Keratinocyte (primary cell): ENCODE data around the gene IRF8. TPM values are rescaled to one million over a fixed set of nuclear protein-coding genes. Genes with fewer than 3 reads are reported as not detected.

Experiments used
- DNase-seq: peaks from one replicate; pipeline ENCODE4 v3.0.0-alpha.2; 2011; ENCODE audit warnings: low read depth, missing footprints, low spot score
- FAIRE-seq: peaks from 2 replicates; lab custom pipeline; 2011; peaks lifted over from hg19 to GRCh38; lab: Jason Lieb, UNC
- H2AFZ ChIP-seq: 2 replicates; pipeline ENCODE4 v1.6.0; 2012; ENCODE audit warnings: low read length, control low read depth, inconsistent platforms; ENCODE audit not compliant: control insufficient read depth
- H3K27ac ChIP-seq: 2 replicates; pipeline ENCODE4 v1.5.1; 2011; ENCODE audit warnings: low read length; ENCODE audit not compliant: control insufficient read depth, insufficient read depth
- H3K27me3 ChIP-seq: 3 replicates; pipeline ENCODE4 v1.6.0; 2011; ENCODE audit warnings: low read length; ENCODE audit not compliant: control insufficient read depth, insufficient read depth; ENCODE audit errors: extremely low read depth
- H3K36me3 ChIP-seq, 2 experiments: 2 replicates in 1 of 2; 3 replicates in 1 of 2; pipeline ENCODE4 v1.5.1; 2011; ENCODE audit warnings: low read length in 2 of 2, mild to moderate bottlenecking in 1 of 2; ENCODE audit not compliant: control insufficient read depth in 2 of 2, insufficient read depth in 2 of 2; ENCODE audit errors: extremely low read depth in 1 of 2
- H3K4me1 ChIP-seq: 3 replicates; pipeline ENCODE4 v1.5.1; 2011; ENCODE audit warnings: low read length; ENCODE audit not compliant: control insufficient read depth, insufficient read depth; ENCODE audit errors: extremely low read depth
- H3K4me2 ChIP-seq: 3 replicates; pipeline ENCODE4 v1.6.0; 2011; ENCODE audit warnings: low read depth, low read length; ENCODE audit not compliant: control insufficient read depth, insufficient read depth; ENCODE audit errors: extremely low read depth
- H3K4me3 ChIP-seq, 3 experiments: fragments of 200-600 bp in 1 of 3; sonication (generic) in 1 of 3; 2 replicates in 2 of 3; 3 replicates in 1 of 3; pipeline ENCODE4 v1.5.1; 2011 to 2016; ENCODE audit warnings: low read length in 3 of 3, mild to moderate bottlenecking in 3 of 3, control low read depth in 2 of 3, inconsistent platforms in 1 of 3, low read depth in 1 of 3, mixed read lengths in 1 of 3, mixed run types in 1 of 3, moderate library complexity in 1 of 3; ENCODE audit not compliant: control insufficient read depth in 2 of 3, insufficient read depth in 2 of 3; ENCODE audit errors: extremely low read depth in 1 of 3
- H3K79me2 ChIP-seq: 2 replicates; pipeline ENCODE4 v1.6.0; 2012; ENCODE audit warnings: low read length; ENCODE audit not compliant: control insufficient read depth, insufficient read depth
- H3K9ac ChIP-seq: 3 replicates; pipeline ENCODE4 v1.6.0; 2011; ENCODE audit warnings: low read length; ENCODE audit not compliant: control insufficient read depth, insufficient read depth; ENCODE audit errors: extremely low read depth
- H3K9me1 ChIP-seq: 3 replicates; pipeline ENCODE4 v1.6.0; 2011; ENCODE audit warnings: low read length; ENCODE audit not compliant: control insufficient read depth, insufficient read depth; ENCODE audit errors: extremely low read depth
- H3K9me3 ChIP-seq: 2 replicates; pipeline ENCODE4 v1.5.1; 2012; ENCODE audit warnings: low read depth, low read length; ENCODE audit not compliant: control insufficient read depth
- H4K20me1 ChIP-seq: 3 replicates; pipeline ENCODE4 v1.6.0; 2011; ENCODE audit warnings: low read length; ENCODE audit not compliant: control insufficient read depth, insufficient read depth; ENCODE audit errors: extremely low read depth
- EZH2 ChIP-seq: IDR thresholded peaks from one replicate; pipeline ENCODE4 v1.6.1; 2012; ENCODE audit warnings: inconsistent platforms, mild to moderate bottlenecking, low read length, moderate library complexity
- dilution Hi-C: fragments of 300-500 bp; cut with MboI; formaldehyde crosslinking; loops from one replicate; pipeline ENCODE4 v1.7.0; 2020; ENCODE audit warnings: low sequenced_read_pairs; ENCODE audit not compliant: extremely low pct_ligation_motif_present
- polyA plus RNA-seq, 5 experiments: library from polyadenylated mRNA; depleted of rRNA in 3 of 5; stranded (reverse) in 3 of 5; stranded (forward) in 1 of 5; unstranded in 1 of 5; fragments of >200 nt; gene quantifications; 1 replicate in 1 of 5; 2 replicates in 3 of 5; 3 replicates in 1 of 5; pipeline versions ENCODE4 v1.2.1 to v1.2.3, GENCODE V29; 2011 to 2012; ENCODE audit warnings: missing spikeins in 2 of 5, low read depth in 1 of 5, low replicate concordance in 1 of 5
- TF ChIP-seq, protein P1 (sequence below), 3 experiments: IDR thresholded peaks in 1 of 3; conservative IDR thresholded peaks in 1 of 3; optimal IDR thresholded peaks in 1 of 3; 2 replicates in 2 of 3; 3 replicates in 1 of 3; pipeline versions ENCODE3 to v1.5.1; 2011; ENCODE audit warnings: low read length in 3 of 3, mild to moderate bottlenecking in 3 of 3, moderate library complexity in 2 of 3, control low read depth in 1 of 3, inconsistent platforms in 1 of 3; ENCODE audit not compliant: insufficient read depth in 2 of 3; ENCODE audit errors: extremely low read depth in 1 of 3

The IRF8 gene
- polyA plus RNA-seq, 1 donor (not counting 4 experiments of a cell fraction or from before 2014, with no cell fraction given): not detected

DNA sequence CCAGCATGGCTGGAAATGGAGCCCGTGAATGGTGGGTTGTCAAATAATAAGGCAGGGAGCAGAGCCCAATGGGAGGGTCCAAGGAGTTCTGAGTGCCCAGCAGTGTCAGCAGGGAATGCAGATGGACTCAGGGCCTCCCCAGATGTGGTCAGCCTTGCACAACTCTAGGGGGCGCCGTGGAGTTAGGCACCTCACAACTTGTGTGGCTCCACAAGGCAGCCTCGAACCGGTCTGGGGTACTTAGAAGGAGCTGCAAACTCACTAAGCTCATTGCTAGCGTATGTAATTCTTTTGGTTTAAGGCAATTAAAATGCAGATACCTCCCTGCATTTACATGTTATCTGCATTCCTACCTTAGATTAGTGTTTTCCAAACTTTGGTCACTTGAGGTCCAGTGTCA is 18.1 kb downstream of the IRF8 start:
- no peaks in the 10 kb centered on the region for H3K27me3 ChIP-seq
- no peak overlapping the region for H2AFZ ChIP-seq
- dilution Hi-C loops: no loop called here
- no peak overlapping the region for H3K4me3 ChIP-seq
- H3K4me1 ChIP-seq: no peaks in the 10 kb centered on the region
- H3K79me2 ChIP-seq: no peaks in the 10 kb centered on the region
- DNase-seq (no peak), FAIRE-seq (no peak)
- no peaks in the 10 kb centered on the region for H3K36me3 ChIP-seq
- H3K9me1 ChIP-seq: no peaks in the 10 kb centered on the region
- no peak overlapping the region for H3K4me2 ChIP-seq
- H3K27ac ChIP-seq: no peak overlapping the region
- TF ChIP-seq EZH2: no peak
- TF ChIP-seq, protein P1, sequence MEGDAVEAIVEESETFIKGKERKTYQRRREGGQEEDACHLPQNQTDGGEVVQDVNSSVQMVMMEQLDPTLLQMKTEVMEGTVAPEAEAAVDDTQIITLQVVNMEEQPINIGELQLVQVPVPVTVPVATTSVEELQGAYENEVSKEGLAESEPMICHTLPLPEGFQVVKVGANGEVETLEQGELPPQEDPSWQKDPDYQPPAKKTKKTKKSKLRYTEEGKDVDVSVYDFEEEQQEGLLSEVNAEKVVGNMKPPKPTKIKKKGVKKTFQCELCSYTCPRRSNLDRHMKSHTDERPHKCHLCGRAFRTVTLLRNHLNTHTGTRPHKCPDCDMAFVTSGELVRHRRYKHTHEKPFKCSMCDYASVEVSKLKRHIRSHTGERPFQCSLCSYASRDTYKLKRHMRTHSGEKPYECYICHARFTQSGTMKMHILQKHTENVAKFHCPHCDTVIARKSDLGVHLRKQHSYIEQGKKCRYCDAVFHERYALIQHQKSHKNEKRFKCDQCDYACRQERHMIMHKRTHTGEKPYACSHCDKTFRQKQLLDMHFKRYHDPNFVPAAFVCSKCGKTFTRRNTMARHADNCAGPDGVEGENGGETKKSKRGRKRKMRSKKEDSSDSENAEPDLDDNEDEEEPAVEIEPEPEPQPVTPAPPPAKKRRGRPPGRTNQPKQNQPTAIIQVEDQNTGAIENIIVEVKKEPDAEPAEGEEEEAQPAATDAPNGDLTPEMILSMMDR (optimal IDR thresholded peaks at IDR 0.05 in 1 of 3, IDR thresholded peaks at IDR 0.05 in 1 of 3, conservative IDR thresholded peaks at IDR 0.05 in 1 of 3; ENCODE audit: extremely low read depth in 1 of 3, insufficient read depth in 2 of 3, low read length in 3 of 3): peak in 2 of 3 experiments; percentile 10 to 37
- no peak overlapping the region for H3K9ac ChIP-seq
- no peaks in the 10 kb centered on the region for H3K9me3 ChIP-seq
- H4K20me1 ChIP-seq: no peaks in the 10 kb centered on the region

DNA sequence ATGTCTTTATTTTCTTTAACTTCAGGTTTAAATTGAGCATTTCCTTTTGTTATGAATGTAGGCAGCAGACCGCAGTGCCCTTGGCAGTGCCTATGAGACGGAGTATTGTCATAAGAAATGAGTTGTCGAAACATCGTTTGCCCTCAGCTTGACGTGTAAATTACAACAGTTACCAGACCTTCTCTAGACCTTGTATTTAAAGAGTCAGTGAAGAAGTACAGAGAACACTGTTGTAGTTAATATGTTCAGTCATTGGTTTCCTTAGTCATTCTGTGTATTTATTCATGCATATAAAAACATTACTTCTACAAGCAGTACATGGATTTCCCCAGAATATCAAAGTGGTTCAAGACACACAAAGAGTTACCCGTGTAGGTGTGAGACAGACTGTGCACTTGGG is 19.0 kb downstream of the IRF8 start:
- Histone ChIP-seq H3K27me3 (no peaks in the 10 kb centered on the region), H3K4me1 (no peaks in the 10 kb centered on the region), H3K9me1 (no peaks in the 10 kb centered on the region), H3K36me3 (no peaks in the 10 kb centered on the region), H3K9me3 (no peaks in the 10 kb centered on the region), H3K79me2 (no peaks in the 10 kb centered on the region), H3K27ac (no peak overlapping the region), H2AFZ (no peak overlapping the region), H4K20me1 (no peaks in the 10 kb centered on the region), H3K4me2 (no peak overlapping the region), H3K4me3 (no peak overlapping the region), H3K9ac (no peak overlapping the region)
- dilution Hi-C loops: no loop called here
- no peak for FAIRE-seq
- no peak for DNase-seq
- TF ChIP-seq, protein P1 (optimal IDR thresholded peaks at IDR 0.05 in 1 of 3, IDR thresholded peaks at IDR 0.05 in 1 of 3, conservative IDR thresholded peaks at IDR 0.05 in 1 of 3; ENCODE audit: extremely low read depth in 1 of 3, insufficient read depth in 2 of 3, low read length in 3 of 3): no peak
- no peak for TF ChIP-seq EZH2
